Stimulated activated CD4-positive, alpha-beta T cell treated with anti-CD3 and anti-CD28 coated beads, TNF-alpha, amount 100 ng/mL, for 1 hour (primary cell): Measurements from ENCODE around the gene TMEM179B.
A peak's percentile ranks its signal among the peaks of the same experiment; 100 is the strongest.
"Not testable (repeated sequence)": the region's sequence is repeated elsewhere in the genome, so short reads cannot be mapped to it uniquely, and the experiment has no call there.

Experiments used
- DNase-seq, 3 donors: peaks; one replicate each; pipeline ENCODE4 v3.0.0-alpha.2; 2020; ENCODE audit warnings: low read depth in 3 of 3, low spot score in 1 of 3

Gene TMEM179B, protein sequence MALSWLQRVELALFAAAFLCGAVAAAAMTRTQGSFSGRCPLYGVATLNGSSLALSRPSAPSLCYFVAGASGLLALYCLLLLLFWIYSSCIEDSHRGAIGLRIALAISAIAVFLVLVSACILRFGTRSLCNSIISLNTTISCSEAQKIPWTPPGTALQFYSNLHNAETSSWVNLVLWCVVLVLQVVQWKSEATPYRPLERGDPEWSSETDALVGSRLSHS

DNA sequence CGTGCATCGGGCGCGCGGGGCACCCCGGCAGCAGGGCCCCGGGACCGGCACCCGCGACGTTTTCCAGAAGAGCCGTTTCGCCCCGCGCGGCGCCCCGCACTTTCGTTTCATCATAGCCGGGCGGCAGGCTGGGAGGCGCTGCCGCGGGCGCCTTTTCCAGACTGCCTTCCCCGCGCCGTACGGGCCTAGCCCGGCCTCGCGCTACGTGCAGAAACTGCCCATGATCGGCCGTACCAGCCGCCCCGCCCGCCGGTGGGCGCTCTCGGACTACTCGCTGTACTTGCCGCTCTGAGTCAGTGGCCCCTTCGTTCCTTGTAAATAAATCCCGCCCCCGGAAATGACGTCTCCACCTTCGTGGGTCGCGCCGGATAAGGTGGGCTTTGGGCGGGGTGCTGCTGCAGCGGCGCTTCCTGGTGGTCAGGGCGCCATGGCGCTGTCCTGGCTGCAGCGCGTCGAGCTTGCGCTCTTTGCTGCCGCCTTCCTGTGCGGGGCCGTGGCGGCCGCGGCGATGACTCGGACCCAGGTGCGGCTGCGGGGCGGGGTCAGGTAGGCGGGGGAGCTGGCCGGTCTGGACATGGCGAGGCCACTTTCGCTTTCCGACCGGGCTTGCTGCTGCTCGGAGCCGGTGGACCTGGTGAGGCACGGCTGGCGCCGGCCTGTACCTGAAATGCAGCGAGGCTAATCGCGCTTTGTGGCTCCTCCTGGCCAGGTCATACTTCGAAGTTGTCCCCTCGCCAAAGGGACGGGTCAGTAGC is at the start of gene TMEM179B:
TMEM179B (plus strand) TSS at position 398 of the 755 bp plus-strand sequence; CDS start at position 428, 30 bp downstream.
- DNase-seq = peak; percentile 91 to 94 (median 92)

DNA sequence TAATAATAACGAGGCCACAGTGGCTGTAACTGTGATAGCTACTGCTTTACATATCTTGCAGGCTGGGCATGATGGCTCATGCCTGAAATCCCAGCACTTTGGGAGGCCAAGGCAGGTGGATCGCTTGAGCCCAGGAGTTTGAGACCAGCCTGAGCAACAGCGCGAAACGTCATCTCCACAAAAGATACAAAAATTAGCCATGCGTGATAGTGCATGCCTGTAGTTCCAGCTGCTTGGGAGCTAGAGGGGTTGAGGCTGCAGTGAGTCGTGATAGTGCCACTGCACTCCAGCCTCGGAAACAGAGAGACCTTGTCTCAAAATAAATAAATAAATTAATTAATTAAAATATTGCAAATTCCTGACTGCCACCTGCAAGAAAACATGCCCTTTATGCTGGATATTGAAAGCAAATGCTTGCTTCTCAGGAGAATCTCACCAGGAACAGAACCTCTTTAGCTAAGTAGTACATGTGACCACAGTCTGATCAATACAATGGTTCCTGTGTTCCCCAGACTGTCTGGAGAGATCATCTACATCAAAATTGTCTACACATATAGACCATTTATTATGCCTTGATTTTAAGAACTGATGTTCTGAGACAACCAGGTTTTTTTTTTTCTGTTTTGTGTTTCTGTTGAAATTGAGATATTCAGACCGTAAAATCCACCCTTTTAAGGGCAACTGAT is 39.6 kb upstream of the TMEM179B start:
- no peak for DNase-seq

DNA sequence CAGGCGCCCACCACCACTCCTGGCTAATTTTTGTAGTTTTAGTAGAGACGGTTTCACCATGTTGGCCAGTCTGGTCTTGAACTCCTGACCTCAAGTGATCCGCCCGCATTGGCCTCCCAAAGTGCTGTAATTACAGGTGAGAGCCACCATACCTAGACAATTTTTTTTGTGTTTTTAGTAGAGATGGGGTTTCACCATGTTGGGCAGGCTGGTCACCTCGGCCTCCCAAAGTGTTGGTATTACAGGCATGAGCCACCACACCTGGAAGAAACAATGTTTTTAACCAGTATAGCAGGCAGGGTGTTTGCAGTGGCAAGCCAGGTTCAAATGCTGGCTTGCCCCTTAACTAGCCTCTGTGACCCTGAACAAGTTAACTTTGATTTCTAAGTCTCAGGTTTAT is 37.3 kb upstream of the TMEM179B start:
- not testable (repeated sequence) for DNase-seq

DNA sequence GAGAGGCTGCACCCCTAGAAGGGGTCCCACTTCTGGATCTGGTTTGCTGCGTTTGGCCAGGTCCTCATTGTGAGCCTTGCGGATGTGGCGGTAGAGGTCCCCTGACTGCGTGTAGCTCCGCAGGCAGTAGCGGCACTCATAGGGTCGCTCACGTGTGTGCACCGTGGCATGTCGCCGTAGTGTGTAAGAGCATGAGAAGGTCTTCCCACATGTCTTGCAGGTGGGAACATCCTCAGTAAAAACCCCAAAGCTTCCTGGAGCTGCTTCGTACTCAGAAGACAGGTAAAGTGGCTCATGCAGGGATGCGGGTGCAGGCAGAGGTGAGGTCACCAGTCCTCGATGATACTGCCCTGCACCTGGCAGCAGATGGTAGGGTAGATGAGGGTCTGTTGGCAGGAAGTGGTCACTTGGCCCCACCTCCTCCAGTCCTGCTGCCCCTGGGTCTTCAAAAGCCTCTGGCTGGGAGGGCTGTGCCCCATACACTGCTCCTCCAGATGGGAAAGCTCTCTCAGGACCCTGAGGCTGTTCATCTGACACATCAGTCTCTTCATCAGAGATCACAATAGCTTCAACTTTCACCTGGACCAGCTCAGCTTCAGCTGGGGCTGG is 34.9 kb upstream of the TMEM179B start:
- no peak for DNase-seq

DNA sequence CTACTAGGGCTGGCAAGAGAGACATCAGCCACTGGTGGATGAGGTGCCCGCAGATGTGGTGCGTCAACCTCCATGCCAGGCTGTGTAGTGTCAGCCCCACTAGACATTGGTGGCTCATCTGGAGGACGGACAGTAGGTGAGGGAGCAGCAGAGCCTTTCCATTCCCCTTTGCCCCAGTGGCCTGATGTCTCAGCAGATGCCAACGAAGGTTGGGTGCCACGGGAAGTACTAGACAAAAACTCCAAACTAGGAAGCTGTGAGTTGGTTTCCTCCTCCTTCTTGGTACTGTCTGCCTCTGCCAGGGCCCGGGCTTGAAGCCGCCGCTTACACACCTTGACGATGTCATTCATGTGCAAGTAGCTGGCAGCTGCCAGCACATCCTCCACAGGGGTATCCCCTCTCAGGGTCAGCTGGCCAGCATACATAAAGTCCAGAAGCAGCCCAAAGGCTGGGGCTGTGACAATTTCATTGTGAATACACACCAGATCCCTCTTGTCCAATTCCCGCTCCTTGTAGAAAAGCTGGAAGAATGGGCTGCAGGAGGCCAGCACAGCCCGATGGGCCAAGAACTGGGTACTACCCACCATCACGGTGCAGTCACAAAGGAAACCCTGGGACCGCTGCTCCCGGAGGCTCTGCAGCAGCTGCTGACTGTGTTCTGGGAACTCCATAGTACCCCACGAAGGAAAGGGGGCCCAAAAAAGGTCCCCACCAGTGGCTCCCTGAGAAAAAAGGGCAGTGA is 34.0 kb upstream of the TMEM179B start:
- DNase-seq = no peak

DNA sequence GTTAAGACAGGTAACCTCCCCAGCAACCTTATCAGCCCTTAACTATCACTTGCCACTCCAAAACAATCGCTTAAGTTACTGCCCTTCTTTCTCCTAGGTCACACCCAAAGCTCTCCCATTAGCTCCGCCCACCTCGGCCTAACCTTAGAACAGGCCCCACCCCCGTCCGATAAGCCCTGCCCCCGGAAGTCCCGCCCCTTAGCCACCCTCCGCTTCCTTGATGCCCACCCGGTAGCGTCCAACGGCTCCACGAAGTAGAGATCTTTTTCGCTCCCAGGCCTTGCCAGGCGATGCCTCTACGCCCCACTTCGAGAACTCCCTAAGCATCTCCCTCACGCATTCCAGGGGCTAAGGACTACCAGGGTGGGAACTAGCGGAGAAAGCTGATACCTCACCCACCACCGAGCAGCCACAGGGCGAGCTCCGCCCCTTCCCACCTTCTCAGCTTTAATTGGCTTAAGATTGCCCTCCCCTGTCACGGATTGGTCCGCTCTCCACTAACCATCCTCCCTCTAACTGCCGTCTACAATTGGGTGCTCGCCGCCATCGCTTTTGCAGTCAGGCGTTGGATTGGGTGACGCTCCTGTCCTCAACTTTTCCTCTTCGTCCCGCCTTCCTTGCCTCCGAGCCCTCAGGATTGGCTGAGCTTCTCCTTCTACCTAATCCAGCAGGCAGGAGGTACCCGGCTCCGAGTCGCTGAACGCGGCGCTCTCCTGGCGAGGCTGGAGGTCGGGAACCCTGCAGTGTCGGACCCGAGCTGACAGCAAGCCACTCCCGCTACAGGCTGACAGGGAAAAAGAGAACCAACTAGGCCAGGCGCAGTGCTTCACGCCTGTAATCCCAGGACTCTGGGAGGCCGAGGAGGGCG is 33.2 kb upstream of the TMEM179B start, which contains the start of gene ZBTB3:
ZBTB3 (minus strand) TSS at position 425 of the 868 bp plus-strand sequence. CDS start 496 bp downstream, outside the sequence.
- DNase-seq = peak; percentile 89 to 94 (median 93)

DNA sequence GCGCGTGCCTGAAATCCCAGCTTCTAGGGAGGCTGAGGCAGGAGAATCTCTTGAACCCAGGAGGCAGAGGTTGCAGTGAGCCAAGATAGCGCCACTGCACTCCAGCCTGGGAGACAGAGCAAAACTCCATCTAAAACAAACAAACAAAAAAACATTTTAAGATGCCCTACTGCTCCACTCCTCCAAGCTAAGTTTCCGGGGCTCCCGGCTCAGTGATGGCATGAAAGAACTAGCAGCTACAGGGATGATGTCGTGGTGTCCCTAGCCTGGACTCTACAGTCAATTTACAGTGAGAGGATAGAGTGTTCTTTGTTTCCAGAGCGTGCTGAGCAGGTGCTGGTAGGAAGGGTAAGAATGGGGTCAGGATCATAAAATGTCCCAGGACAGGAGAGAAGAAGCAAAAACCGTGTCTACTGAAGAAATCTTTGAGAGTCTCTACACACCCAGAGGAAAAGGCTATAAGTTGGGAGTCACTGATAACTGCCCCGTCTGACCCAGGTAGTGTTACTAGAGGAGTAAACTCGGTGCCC is 32.1 kb upstream of the TMEM179B start:
- no peak for DNase-seq

DNA sequence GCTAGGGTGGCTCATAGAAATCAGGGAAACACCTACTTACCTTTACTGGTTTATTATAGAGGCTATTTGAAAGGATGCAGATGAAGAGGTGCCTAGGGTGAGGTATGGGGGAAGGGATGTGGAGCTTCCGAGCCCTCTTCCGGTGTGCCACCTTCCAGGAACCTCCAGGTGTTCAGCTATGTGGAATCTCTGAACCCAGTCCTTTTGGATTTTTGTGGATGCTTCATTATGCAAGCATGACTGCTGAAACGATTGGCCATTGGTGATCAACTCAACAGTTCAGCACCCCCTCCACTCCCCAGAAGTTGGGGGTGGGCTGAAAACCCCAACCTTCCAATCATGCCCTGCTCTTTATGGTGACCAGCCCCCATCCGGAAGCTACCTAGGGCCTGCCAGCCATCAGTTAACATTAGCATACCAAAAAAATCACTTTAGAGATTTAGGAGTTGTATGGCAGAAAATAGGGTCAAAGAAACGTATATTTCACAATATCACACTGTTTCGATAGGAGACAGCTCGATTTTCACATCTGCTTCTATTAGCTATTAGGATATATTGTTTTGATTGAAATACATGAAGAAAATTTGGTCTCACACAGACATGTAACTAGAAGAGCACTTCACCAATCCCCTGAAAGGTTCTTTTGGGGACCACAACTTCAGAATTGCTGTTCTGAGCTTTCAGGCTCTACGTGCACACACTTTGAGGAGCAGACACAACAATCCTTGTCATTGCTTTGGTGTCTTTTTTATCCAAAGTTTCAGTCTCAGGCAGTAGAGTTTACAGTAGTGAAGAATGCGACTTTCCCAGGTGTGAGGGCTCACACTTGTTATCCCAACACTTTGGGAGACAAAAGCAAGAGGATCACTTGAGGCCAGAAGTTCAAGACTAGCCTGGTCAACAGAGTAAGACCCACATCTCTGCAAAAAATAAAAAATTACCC is 29.1 kb upstream of the TMEM179B start:
- DNase-seq = no peak

DNA sequence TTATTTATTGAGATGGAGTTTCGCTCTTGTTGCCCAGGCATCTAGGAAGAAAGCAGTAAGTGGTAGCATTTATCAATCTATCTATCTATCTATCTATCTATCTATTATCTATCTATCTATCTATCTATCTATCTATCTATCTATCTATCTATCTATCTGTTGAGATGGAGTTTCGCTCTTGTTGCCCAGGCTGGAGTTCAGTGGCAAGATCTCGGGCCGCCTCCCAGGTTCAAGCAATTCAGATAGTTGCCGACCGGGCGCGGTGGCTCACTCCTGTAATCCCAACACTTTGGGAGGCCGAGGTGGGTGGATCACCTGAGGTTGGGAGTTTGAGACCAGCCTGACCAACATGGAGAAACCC is 26.4 kb upstream of the TMEM179B start:
- DNase-seq = not testable (repeated sequence)

DNA sequence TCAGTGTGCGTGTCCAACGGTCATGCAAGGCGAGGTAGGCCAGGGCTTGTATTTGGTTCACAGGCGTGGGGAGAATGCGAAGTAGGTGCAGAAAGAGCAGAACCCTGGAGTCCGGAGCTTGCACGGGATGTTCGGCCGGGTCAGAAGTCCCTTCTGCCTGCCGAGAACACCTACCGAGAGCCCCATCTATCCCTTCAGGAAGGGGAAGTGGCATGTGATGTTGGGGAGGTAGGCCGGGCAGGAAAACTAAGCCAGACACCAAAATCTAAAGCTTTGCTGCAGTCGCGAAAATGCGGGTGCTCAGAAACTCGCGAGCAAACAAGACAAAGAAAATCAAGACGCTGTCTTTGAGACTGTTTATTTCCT is 16.4 kb upstream of the TMEM179B start:
- DNase-seq = no peak

DNA sequence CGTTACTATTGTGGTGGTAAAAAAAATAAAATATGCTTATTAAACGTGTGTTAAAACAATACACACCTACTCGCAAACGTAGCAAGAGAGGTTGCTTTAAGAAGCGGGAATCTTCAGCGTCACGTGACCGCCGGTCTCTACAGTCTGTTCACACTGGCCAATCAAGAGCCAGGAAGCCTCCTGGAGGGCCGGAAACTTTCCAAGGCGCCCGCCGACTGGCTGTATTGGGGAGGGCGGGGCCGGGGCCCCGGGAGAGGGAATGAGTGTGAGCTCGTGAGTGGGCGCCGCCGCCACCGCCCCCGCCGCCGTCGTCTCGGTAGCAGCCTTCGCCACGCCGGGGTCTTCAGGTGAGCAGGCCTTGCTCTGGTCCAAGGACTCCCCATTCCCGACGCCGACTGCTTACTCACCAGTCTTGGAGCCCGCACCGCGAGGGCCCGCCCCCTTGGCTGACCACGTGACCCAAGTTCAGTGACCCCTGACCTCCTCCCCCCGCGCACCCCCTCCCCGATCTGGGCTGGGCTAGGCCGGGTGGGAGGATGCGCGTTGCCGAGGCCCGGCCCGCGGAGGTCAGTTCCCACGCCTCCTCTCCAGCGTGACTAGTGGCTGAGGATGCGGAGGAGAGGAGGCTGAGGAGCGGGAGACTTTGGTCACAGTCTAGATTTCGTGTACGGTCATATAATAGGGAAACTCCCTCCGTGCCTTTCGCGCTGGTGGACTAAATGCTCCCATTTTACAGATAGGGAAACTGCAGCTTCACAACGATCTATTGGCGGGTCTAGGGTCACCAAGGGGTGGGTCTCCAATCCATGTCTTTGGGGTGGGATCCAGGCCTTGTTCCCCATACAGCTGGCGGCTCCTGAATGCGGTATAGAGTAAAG is 15.8 kb upstream of the TMEM179B start, which contains the start of gene TAF6L:
TAF6L (plus strand) TSS at position 253 of the 878 bp plus-strand sequence. CDS start 4,388 bp downstream, outside the sequence.
- peak; percentile 74 to 89 (median 78) for DNase-seq

DNA sequence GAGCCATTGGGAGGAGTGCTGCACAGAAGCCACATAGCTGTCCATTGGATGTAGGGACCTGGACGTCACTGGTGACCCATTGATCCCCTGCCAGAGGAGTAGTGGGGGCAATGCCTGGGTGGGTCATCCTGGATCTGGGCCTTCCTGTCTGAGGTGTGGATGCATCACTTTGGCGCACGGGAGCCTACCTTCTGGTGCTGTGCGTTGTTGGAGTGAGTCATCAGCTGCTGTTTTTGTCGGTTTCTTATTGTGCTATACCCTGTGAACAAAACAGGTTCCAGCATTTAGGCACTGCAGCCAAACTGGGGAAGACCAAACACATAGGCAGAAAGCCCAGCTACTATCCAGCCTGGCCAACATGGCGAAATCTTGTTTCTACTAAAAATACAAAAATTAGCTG is 12.8 kb upstream of the TMEM179B start:
- no peak for DNase-seq

DNA sequence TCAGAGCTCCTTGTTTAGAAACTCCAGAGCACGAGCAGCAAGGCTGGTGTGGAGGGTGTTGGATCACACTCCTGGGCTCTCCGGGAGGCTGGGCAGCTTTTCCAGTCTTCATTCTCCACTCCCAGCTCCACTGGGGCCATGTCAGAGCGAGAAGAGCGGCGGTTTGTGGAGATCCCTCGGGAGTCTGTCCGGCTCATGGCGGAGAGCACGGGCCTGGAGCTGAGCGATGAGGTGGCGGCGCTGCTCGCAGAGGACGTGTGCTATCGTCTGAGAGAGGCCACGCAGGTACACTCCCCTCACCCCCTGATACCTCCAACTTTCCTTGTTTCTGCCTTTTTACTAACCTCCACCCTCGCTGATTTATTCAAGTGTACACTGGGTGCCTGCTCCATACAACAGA is 11.6 kb upstream of the TMEM179B start:
- DNase-seq = no peak

DNA sequence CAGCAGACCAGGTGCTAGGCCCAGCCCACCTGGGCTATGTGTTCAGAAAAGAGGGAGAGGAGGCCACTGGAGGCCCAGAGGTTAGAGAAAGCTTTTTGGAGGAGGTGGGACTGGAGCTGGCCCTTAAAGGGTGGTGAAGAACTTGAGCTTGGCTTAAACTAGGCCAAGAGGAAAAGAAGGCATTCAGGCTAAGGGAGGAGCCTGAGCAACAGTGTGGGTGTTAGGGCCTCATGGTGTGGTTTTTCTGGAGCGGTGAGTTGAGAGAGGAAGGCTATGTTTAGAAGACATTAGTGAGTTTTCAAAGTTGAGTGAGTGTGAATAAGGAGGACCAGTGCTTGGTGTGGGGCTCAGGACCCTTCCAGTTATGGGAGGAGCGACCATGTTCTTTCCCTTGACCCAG is 9.8 kb upstream of the TMEM179B start:
- DNase-seq = no peak

DNA sequence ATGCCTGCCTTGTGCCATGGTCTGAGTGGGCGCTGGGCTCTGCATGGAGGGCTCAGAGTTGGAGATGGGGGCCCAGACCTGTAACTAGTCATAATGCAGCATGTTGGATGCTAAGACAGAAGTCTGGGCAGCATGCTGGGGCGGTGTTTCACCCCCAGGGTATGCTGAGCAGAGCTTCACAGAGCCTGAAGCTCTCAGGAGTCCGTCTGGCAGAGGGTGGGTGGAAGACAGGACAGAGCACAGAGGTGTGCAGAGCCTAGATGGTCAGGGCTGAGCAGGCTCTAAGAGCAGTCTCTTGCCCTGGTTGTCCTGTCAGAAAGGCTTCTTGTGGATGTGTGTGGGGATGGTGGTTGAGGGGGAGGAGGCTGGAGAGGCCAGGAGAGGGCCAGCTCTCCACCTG is 8.8 kb upstream of the TMEM179B start:
- no peak for DNase-seq

DNA sequence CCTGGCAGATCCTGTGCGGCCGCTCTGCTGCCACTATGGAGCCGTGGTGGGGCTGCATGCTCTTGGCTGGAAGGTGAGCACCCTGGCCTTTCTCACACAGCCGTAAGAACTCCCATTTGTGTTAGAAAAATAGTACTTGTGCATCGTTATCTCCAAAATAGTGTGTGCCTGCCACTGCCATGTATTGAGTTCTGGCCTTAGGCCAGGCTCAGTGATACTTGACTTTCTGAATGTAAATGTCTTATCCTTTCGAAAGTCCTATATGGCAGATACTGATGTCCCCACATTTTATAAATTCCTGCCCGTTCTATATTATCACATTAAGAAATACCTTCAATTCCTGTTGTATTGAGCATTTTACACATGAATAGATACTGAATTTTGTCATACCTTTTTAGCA is 4.4 kb upstream of the TMEM179B start:
- DNase-seq = no peak

DNA sequence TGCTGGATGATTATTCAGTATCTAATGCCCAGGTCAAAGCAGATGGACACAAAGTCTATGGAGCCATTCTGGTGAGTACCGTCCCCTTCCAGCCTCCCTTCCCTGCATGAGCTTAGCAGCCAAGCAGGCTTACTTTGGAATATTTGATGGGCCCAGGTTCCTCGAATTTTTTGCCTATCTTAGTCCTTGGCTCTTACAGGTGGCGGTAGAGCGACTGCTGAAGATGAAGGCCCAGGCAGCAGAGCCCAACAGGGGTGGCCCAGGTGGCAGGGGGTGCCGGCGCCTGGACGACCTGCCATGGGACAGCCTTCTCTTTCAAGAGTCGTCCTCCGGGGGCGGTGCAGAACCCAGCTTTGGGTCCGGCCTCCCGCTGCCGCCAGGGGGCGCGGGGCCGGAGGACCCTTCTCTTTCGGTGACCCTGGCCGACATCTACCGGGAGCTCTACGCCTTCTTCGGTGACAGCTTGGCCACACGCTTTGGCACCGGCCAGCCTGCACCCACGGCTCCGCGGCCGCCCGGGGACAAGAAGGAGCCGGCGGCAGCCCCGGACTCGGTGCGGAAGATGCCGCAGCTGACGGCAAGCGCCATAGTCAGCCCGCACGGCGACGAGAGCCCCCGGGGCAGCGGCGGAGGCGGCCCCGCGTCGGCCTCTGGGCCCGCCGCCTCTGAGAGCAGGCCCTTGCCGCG is 741 bp upstream of the TMEM179B start:
- DNase-seq = peak; percentile 59 to 72 (median 64)
